NCI-H526 (cell line): ENCODE measurements around the gene PERCC1.
"Not testable (repeated sequence)": the region's sequence is repeated elsewhere in the genome, so short reads cannot be mapped to it uniquely, and the experiment has no call there.

Experiments used
- DNase-seq, 2 experiments: peaks; one replicate each; lab custom pipeline; 2025; lab: John Stamatoyannopoulos, UW

The PERCC1 gene

DNA sequence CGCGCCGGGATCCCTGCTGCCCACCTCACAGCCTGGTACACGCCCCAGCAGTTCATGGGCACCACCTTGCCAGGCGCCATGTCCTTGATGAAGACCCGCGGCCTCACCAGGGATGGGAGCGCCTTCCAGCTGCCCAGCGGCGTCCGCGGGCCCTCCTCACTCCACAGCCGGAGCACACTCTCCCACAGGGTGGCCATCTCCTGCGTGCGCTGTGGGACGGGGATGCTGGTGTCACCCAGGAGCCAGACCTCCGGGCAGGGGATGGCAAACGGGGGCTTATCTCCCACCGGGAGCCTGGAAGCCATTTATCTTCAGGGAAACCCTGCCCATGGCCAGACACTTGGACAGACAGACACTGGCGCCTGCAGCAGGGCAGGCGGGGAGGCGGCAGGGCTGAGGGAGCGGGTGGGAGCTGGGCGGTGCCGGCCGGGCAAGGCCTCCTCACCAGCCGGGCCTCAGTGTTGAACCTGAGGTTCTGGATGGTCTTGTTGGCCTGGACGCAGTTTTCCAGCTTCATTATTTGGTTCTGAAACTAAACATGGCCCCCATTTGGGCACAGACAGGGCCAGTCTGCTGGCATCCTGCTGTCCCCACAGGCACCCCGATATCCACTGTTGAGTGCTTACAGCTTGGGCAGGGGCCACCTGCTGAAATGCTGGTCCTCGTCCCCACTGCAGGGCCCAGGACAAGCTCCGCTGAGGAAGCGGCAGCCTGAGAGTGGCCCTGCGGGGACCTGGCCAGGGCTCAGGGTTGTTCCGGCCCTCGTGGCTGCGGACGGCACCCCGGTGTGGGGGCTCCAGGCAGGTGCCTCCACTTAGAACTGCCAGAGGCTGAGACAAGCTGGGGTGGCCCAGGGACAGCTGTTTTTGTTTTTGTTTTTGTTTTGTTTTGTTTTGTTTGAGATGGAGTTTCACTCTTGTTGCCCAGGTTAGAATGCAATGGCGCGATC is 4.0 kb downstream of the PERCC1 start:
- no peak for DNase-seq

- DNase-seq: no peak
Measured at GRCh38 chr16:1435921-1436697, 5.2 kb downstream of the PERCC1 start.

GRCh38 chr16:1436731-1437355 is 6.0 kb downstream of the PERCC1 start:
- no peak for DNase-seq

GRCh38 chr16:1437606-1438005 is 6.7 kb downstream of the PERCC1 start:
- DNase-seq: no peak

GRCh38 chr16:1438229-1439057 is 7.6 kb downstream of the PERCC1 start:
- DNase-seq: no peak

- no peak for DNase-seq
Measured at GRCh38 chr16:1439058-1439698, 8.3 kb downstream of the PERCC1 start.

GRCh38 chr16:1439699-1440074 is 8.8 kb downstream of the PERCC1 start:
- not testable (repeated sequence) for DNase-seq

DNA sequence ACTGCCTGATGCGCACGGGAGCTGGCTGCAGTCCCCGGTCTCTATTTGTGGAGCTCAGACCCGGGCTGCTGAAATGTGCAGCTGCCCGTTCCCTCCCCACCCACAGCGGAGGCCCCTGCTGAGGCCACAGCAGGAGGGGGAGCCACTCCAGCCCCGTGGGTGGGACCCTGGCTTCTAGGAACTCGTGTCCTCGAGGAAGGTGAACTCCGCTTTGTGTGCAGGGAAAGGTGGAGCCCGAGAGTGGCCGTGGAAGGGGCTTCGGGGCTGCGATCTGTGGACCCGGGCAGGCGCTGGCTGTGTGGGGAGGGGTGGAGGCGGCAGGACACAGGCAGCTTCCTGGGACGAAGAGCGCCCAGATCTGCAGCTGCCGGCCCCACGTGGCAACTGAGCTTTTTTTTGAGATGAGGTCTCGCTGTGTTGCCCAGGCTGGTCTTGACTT is 10.5 kb downstream of the PERCC1 start:
- no peak for DNase-seq

DNA sequence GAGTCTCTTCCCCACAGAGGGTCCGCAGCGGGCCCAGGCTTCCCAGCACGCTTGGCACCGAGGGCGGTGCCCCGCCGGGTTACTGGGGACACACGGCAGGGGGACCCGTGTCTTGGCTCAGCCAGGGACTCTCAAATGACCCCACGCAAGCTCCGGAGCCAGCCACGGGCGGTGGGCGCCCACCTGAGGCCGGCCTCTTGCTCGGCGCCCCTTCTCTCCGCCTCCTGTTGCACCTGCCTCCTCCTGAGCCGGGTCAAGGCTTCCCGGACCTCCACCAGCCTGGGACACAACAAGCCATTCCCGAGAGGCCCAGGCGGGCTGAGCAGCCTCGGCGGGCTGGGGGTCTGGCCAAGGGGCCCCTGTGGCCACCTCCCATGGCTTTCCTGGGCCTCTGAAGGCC is 11.8 kb downstream of the PERCC1 start:
- no peak for DNase-seq

DNA sequence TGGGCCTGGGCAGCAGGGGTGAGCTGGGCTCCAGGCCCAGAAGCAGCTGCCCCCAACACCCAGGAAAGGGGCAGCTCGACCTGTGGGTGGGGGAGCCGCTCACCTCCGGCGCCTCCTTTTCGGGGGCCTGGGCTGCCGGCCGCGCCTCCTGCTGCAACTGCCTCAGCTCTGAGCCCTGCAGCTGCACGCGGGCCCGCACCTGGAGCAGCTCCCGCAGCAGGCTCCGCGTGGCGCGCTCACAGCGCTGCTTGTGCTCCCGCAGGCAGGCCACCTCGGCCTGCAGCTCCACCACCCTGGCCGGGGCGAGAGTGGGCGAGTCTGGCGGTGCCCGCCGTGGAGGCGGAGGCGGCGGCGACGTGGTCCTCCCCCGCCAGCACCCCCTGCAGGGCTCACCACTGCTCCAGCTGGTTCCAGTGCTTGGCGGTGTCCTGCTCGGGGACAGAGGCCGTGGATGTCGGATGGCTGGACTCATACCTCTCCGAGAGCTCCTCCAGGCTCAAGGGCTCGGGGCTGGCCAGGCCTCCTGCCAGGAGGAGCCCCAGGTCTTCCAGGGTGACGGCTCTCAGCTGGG is 12.6 kb downstream of the PERCC1 start:
- no peak for DNase-seq

- DNase-seq: no peak
Measured at GRCh38 chr16:1443980-1444729, 13.3 kb downstream of the PERCC1 start, which contains the start of gene CCDC154. CCDC154 (minus strand) TSS chr16:1444556; CDS start chr16:1444322, 234 bp downstream.

GRCh38 chr16:1444730-1445517 is 14.0 kb downstream of the PERCC1 start:
- no peak for DNase-seq

DNA sequence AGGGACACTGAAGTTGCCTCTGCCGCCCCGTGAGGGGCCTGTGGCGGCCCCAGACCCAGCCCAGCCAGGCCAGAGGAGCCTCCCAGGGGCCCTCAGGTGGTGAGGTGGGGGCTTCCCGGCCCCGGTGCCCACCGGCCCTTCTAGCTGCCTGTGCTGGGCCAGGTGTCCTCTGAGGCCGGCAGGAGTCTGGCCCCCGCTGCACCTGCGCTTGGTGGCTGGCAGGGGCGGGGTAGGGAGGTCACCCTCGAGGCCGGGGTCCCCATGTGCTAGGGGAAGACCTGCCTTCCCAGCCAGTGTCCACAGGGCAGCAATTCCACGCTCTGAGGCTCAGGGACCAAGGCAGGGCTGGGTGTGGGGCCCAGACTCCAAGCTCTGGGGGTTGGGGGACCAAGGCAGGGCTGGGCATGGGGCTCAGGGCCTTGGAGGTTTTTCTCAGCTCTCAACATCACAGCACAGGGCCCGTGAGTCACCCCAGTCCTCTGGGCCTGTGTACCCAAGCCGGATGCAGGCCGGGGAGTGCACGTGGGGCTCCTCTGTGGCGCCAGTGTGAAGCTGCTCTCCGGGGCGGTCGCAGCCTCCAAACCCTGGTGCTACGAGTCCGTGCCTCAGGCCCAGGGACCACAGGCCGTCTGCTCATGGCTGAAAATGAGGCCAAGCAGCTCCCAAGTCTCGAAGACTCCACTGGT is 14.8 kb downstream of the PERCC1 start:
- DNase-seq: no peak

DNA sequence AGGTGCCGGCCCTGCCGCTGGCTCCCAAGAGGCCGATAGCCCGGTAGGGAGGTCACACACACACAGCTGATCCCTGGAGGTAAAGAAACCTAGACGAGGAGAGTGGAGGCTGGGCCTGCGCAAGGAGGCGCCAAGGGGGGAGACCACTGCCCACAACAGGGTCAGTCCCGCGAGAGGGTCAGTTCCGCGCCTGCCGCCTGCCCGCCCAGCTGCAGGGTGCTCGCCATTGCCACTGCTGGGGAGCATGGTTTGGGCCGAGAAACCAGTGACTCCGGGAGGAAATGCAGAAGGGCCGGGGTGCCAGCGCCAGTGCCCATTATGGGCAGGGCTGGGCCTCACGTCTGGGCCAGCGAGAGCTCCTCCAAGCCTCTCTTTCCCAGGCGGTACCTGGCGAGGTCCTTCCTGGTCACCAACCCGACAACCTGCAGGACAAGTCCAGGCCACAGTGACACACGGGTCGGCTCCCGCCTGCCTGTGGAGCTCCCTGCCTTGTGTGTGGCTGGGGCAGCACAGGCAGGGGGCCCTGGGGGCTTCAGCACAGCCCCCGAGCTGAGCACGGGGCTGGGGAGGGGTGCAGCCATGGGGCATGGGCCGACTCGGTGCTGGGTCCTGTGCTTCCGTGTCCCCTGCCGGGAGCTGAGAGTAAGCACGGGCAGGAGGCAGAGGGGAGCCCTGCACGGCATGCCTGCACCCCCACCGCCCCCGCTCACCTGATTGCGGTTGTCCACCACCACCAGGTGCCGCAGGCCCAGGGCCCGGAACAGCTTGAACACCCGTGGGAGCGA is 15.6 kb downstream of the PERCC1 start:
- no peak for DNase-seq

- no peak for DNase-seq
Measured at GRCh38 chr16:1447965-1448364, 17.1 kb downstream of the PERCC1 start.

DNA sequence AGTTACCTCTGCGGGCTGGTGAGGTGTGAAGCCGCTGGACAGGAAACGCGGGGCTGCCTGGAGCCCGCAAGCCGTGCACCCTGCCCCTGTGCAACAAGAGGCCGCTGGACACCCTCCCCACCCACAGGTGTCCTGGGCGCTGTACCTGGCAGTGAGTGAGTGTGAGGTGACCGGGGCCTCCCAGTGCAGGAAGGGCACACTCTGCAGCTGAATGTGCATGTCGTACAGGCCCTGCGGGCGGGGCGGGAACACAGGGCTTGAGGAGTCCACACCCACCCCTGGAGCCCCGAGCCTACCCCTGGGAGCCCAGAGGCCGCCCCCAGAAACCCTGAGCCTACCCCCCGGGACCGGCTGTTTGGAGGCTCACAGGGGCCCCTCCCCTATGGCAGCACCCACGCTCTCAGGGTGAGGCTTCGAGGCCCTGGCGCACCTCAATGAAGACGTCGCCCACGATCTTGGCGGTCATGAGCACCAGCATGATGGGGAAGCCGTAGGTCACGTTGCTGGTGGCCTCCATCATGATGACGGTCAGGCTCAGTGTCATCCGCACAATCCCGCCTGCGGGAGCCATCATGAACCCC is 17.7 kb downstream of the PERCC1 start:
- DNase-seq: no peak

DNA sequence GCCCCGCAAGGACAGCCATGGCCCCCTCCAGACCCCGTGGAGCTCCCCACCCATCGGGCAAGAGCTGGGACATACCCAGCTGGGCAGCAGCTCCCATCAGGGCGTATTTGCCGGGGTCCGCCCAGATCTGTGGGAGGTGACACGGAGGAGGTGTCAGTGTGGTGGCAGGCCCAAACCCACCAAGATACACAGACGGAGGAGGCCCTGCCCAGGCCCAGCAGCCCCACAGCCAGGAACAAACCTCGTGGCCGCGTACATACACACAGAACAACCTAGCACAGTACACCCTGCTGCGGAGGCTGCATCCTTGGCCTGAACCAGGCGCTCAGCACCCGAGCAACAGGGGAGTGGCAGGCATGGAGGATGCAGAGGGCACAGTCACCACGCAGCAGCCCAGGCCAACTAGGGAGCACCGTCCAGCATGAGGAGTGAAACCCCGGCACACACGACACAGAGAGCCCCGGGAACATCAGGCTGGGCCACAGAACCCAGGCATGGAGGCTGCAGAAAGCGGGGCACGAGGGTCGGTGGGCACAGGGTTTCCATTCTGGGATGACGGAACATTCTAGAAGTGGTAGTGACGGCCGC is 18.4 kb downstream of the PERCC1 start:
- no peak for DNase-seq
